EL (cell line): ENCODE results near the gene TOMM40L.
A peak's percentile ranks its signal among the peaks of the same experiment; 100 is the strongest.
"Not testable (repeated sequence)": the region's sequence is repeated elsewhere in the genome, so short reads cannot be mapped to it uniquely, and the experiment has no call there.

Experiments used
- DNase-seq: peaks from one replicate; pipeline ENCODE4 v3.0.0-alpha.2; 2016

The TOMM40L gene

DNA sequence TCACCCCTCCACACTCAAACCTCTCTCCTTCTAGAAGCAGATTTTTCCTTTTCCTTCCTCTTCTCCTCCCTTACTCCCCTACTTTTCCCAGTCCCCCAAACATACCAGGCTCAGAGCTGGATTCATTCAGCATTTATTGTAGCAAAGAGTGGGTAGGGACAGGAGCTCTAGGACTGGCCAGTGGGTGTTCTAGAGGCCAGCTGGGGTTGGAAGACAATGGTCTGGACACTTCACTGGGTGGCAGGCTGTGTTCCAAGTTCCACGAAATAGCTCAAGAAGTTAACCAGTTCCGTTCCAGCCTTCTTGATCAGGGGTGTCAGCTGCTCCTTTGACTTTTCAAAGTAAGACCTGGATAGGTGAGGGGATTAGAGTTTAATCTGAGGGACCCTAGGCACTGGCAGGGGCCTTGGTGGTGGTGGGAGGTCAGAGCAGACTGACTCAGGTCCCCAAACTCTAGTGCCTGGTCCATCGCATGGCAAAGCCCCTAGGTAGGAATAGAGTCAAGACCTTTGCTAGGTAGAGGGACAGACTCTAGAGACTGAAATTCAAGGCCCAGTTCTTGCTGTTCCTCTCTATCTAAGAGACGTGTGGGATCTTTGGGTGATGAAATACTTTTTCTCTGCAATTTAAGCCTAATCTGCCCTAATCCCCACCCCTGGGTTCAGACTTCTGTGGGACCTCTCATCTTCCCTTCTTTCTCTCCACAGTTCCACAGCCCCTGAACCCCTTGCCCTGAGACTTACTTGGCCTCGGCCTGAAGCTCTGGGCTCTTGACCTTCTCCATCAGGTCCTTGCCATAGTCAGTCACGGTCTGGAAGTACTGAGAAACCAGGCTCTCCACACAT lies 3.5 kb upstream of the TOMM40L start:
- no peak for DNase-seq

GRCh38 chr1:161223805-161224694 lies 1.8 kb upstream of the TOMM40L start:
- DNase-seq = no peak

DNA sequence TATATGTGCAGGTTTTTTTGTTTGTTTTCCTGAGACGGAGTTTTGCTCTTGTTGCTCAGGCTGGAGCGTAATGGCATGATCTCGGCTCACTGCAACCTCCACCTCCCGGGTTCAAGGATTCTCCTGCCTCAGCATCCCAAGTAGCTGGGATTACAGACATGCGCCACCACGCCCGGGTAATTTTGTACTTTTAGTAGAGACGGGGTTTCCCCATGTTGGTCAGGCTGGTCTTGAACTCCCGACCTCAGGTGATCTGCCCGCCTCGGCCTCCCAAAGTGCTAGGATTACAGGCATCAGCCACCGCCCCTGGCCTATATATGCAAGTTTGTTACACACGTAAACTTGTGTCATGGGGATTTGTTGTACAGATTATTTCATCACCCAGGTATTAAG lies 1.2 kb upstream of the TOMM40L start:
- not testable (repeated sequence) for DNase-seq

DNA sequence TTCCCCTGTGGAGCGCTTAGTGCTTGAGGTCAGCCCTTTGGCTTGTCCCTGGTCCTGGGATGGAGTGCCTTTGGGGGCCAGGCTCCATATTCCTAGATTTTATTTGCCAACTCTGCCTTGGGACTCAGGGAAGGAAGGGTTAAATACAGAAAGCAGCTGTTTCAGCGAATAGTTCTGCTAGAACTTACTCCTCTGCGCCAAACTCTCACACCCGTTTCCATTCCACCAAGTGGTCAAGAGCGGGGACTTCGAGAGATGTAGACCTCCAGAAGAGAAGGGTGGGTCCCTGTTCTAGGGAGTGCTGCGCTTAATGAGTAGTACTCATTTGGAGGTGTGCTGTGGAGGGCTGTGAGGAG lies 704 bp upstream of the TOMM40L start:
- DNase-seq = no peak

DNA sequence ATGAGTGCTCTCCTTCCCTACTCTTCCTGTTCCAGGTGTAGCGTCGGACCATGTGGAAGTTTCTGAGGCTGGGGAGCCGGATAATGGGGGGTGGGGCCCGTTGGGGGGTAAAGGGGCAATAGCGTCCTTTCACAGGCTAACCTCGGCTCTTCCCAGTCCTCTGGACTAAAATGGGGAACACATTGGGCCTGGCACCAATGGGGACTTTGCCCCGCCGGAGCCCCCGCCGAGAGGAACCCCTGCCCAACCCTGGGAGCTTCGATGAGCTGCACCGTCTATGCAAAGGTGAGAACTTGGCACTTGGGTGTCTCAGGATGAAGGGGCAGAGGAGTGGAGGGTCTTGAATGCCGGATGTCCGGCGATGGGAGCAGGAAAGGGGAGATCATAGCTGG lies 456 bp downstream of the TOMM40L start:
- no peak for DNase-seq

GRCh38 chr1:161226759-161227158 lies 899 bp downstream of the TOMM40L start:
- no peak for DNase-seq

DNA sequence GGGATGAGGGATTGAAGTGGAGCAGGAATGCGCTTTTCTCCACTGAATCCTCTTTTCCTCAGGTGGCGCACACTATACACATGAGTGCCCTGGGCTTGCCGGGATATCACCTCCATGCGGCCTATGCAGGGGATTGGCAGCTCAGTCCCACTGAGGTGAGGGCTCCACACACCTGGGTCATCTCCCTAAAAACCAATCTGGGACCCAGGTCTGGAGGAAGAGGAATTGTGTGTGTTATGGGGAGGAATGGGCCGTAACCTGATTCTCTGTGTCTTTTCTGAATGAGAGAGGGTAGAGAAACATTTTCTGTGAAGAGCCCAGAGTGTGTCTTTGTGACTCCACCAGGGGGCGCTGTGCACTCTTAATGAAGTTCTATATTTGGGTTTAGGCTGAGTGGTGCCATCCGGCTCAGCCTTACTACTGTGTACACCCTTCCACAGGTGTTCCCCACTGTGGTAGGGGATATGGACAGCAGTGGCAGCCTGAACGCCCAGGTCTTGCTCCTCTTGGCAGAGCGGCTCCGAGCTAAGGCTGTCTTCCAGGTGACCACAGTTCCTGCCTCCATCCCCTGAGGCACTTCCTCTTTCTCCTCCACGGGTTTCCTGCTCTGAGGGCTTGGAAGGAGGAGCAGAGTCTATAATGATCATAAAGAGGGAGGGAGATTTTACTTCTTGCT lies 1.5 kb downstream of the TOMM40L start:
- peak; percentile 73 for DNase-seq

GRCh38 chr1:161228032-161228431 lies 2.2 kb downstream of the TOMM40L start:
- no peak for DNase-seq

GRCh38 chr1:161229896-161230295 lies 4.0 kb downstream of the TOMM40L start:
- DNase-seq = peak; percentile 13

DNA sequence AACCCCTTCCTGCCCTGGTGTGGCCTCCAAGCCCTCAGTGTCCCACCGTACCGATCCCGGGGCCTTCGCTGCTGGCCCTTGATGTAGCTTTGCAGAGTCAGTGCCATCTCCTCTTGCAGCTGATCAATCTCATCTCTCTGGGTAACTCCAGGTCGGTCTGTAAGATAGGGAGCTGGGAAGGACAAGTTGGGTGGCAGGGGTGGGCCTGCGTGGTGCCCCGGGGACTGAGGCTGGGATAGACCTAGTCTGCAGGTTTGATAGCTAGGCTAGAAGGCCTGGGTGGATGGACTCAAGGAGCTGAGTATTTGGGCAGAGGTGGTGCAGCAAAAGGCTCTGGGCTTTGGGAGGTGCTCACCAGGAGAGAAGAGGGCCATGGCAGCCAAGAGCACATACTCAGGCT lies 4.9 kb downstream of the TOMM40L start:
- DNase-seq = no peak

DNA sequence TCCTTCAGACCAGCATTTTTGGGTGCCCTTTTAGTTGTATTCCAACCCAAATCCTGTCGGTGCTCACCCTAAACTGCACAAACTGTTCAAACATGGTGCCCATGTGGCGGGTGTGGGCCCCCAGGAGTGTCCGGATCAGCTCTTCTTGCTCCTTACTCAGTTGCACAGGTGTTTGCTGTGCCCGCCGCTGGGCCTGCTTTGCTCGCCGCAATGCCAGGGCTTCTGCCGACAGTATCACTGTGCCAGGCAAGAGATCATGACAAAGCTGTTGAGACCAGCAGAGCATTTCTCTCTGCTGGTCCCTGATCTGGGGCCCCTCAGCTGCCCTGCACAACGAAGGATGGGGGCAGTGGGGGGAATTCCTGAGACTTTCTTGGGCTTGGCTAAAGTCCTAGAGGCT lies 7.2 kb downstream of the TOMM40L start:
- DNase-seq = no peak

- DNase-seq = no peak
Observed at GRCh38 chr1:161235957-161236775, 10.3 kb downstream of the TOMM40L start.

- DNase-seq = no peak
Observed at GRCh38 chr1:161238039-161238473, 12.2 kb downstream of the TOMM40L start, which contains the start of gene NR1I3. NR1I3 (minus strand) TSS chr1:161238203; CDS start chr1:161236565, 1,638 bp downstream.

DNA sequence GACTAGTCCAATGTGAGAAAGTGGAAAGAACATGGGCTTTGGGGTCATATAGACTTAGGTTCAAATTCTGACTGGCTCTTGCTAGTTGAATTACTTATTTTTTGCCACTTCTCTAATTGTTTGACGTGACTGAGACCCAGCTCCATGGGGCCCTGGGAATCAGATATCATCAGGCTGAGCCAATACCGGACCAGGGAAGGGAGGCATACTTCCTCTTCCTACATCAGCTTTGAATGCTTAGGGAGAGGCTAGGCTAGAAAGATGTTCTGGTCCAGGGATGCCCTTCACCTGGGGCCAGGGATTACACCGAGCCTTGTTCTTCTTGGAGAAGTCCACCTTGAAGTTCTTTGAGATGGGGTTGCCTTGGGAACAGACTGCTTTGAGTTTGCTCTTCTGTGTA lies 15.8 kb downstream of the TOMM40L start:
- DNase-seq = no peak

DNA sequence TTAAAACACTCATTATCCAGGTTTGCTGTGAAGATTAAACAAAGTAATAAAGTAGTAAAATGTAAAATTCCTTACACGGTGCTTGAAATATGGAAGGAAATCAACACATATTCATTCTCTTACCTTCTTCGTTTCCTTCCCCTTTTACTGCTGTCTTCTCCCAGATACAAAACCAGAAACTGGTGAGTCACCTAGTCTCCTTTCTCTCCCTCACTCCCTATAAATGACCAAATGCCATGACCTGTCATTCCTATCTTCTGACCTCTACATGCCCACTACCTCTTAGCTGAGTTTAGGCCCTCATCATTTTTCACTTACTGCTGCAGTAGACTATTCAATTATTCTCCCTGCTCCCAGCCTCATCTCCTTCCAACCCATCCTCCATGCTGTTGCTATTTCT lies 16.5 kb downstream of the TOMM40L start:
- DNase-seq = peak; percentile 53

DNA sequence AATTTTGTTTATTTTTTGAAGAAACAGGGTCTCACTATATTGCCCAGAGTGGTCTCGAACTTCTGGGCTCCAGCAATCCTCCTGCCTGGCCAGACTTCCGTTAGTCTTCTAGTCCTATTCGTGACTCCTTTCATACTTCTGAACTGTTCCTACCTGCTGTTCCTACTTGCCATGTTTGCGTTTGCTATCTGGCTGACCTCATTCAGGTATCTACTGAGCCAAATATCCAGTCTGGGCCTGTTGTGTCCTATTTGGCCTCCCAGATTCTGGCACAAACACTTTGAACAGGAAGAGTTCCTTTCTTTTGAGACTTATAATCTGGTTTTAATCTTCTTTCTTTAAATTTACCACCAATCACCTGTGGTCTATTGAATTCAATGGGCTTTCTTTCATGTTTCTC lies 19.0 kb downstream of the TOMM40L start:
- DNase-seq = no peak

DNA sequence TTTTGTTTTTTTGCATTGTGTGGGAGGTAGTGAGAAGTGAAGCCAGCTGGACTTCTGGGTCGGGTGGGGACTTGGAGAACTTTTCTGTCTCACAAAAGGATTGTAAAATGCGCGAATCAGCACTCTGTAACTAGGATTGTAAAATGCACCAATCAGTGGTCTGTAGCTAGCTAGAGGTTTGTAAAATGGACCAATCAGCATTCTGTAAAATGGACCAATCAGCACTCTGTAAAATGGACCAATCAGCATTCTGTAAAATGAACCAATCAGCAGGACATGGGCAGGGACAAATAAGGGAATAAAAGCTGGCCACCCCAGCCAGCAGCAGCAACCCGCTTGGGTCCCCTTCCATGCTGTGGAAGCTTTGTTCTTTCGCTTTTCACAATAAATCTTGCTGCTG lies 24.2 kb downstream of the TOMM40L start:
- not testable (repeated sequence) for DNase-seq

- DNase-seq = no peak
Observed at GRCh38 chr1:161250829-161251228, 25.0 kb downstream of the TOMM40L start.

GRCh38 chr1:161251579-161251978 lies 25.7 kb downstream of the TOMM40L start:
- no peak for DNase-seq

DNA sequence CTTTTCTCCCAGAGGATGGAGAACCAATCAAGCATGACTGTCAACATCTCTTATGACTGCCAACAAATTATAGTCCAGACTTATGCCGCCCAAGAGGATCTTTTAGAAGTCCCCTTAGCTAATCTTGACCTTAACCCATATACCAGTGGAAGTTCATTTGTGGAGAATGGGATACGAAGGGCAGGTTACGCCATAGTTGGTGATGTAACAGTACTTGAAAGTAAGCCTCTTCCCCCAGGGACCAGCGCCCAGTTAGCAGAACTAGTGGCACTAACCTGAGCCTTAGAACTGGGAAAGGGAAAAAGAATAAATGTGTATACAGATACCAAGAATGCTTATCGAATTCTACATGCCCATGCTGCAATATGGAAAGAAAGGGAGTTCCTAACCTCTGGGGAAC lies 29.4 kb downstream of the TOMM40L start:
- not testable (repeated sequence) for DNase-seq

DNA sequence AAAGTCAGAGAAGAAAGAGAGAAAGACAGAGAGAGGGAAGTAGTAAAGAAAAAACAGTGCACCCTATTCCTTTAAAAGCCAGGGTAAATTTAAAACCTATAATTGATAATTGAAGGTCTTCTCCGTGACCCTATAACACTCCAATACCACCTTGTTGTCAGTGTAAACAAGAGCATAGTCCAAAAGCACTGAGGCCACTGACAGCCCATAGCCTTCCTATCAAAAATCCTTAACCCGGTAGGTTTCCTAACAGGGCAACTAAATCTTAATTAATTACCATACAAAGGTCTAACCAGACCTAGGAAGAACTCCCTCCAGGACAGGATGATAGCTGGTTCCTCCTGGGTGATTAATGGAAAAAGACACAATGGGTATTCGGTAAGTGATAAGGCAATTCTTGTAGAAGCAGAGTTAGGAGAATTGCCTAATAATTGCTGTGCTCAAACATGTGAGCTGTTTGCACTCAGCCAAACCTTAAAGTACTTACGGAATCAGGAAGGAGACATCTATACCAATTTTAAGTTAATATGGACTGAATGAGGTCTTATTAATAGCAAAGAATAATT lies 30.2 kb downstream of the TOMM40L start:
- DNase-seq = not testable (repeated sequence)

DNA sequence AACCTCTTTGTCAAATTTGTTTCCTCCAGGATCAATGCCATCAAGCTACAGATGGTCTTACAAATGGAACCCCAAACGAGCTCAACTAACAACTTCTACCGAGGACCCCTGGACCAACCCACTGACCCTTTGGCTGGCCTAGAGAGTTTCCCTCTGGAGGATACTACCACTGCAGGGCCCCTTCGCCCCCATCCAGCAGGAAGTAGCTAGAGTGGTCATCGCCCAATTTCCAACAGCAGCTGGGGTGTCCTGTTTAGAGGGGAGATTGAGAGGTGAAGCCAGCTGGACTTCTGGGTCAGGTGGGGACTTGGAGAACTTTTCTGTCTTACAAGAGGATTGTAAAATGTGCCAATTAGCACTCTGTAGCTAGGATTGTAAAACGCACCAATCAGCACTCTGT lies 31.2 kb downstream of the TOMM40L start:
- DNase-seq = not testable (repeated sequence)
